ENCODE results near the gene MYO15B.

The MYO15B gene

DNA sequence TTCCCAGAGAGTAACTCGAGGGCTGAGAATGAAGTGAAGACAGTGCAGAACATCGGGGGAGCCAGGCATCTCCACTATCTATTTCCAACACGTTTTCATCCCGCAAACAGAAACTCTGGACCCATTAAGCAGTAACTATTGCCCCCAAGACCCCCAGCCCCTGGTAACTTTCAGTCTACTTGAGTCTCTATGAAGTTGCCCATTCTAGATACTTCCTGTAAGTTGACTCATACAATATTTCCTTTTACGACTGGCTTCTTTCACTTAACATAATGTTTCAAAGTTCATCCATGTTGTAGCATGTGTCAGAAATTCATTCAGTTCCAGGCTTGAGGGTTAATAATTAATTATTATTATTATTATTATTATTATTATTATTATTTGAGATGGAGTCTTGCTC is 19.5 kb downstream of the MYO15B start:
- TF ChIP-seq, protein P1, sequence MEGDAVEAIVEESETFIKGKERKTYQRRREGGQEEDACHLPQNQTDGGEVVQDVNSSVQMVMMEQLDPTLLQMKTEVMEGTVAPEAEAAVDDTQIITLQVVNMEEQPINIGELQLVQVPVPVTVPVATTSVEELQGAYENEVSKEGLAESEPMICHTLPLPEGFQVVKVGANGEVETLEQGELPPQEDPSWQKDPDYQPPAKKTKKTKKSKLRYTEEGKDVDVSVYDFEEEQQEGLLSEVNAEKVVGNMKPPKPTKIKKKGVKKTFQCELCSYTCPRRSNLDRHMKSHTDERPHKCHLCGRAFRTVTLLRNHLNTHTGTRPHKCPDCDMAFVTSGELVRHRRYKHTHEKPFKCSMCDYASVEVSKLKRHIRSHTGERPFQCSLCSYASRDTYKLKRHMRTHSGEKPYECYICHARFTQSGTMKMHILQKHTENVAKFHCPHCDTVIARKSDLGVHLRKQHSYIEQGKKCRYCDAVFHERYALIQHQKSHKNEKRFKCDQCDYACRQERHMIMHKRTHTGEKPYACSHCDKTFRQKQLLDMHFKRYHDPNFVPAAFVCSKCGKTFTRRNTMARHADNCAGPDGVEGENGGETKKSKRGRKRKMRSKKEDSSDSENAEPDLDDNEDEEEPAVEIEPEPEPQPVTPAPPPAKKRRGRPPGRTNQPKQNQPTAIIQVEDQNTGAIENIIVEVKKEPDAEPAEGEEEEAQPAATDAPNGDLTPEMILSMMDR (conservative IDR thresholded peaks at IDR 0.05; ENCODE audit: low read length): no peak
- TF ChIP-seq EZH2phosphoT487 (IDR thresholded peaks at IDR 0.05; ENCODE audit: borderline replicate concordance): no peak
- no peaks in the 10 kb centered on the region for H3K9me2 ChIP-seq (replicated peaks; ENCODE audit: low read depth, low read length)
- no peaks in the 10 kb centered on the region for H3F3A ChIP-seq (ENCODE audit: low read depth)
- H3K79me2 ChIP-seq (ENCODE audit: insufficient read depth, low read length): no peaks in the 10 kb centered on the region
- H3K9ac ChIP-seq (ENCODE audit: low read depth, low read length, poor library complexity, severe bottlenecking): no peak overlapping the region
- no peaks in the 10 kb centered on the region for H3K9me3 ChIP-seq (ENCODE audit: insufficient read depth, low read depth, low read length)
- no peaks in the 10 kb centered on the region for H3K27me3 ChIP-seq (ENCODE audit: insufficient read depth, low read length, poor library complexity, severe bottlenecking)
- no peak overlapping the region for H3K4me3 ChIP-seq (ENCODE audit: low read length, poor library complexity, severe bottlenecking)
- H3K4me2 ChIP-seq (ENCODE audit: low read depth, low read length, poor library complexity, severe bottlenecking): no peak overlapping the region
- H3K36me3 ChIP-seq (ENCODE audit: insufficient read depth, low read length): no peaks in the 10 kb centered on the region
- H2AFZ ChIP-seq (ENCODE audit: low read length): no peak overlapping the region
- H4K20me1 ChIP-seq (ENCODE audit: insufficient read depth, low read length, poor library complexity, severe bottlenecking): no peaks in the 10 kb centered on the region
- H3K4me1 ChIP-seq (ENCODE audit: insufficient read depth, low read length, poor library complexity, severe bottlenecking): no peaks in the 10 kb centered on the region

DNA sequence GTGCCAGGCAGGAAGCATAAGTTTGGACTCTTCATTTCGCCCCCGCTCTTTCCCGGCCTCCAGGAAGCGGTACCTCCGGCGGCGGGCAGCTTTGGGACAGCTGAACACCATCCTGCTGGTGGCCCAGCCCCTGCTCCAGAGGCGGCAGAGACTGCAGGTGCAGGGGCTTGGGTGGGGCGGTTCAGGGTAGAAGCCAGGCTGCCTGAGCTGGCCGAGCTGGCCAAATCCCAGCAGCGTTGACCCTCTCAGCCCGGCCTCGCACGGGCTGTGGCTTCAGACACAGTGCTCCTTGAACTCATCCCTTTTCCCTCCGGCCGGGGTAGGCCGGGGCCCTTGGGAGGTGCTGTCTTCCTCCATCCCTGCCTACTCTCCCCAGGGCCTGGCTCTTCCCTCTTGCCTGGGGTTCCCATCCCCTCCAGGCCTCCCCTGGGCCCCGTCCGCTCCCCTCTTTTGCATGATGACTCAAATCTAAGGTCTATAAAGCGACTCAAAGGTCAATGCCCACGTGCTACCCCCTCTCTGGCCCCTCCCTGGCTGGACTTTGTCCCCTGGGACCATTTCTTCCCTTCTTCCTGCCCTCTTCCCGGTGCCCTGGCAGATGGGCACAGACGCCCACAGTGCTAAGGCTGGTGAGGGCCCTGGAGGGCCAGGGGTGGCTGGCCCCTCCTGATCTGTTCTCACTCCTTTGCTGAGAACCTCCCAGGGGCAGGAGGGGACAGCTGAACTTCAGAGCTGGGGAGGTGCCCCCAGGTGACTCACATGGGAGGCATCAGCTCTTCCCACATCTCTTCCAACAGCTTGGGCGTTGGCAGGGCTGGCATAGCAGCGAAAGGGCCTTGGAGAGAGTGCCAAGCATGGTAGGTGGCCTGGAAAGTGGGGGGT is 22.7 kb downstream of the MYO15B start:
- no peak overlapping the region for H3K9ac ChIP-seq (ENCODE audit: low read depth, low read length, poor library complexity, severe bottlenecking)
- no peak overlapping the region for H3K4me2 ChIP-seq (ENCODE audit: low read depth, low read length, poor library complexity, severe bottlenecking)
- no peaks in the 10 kb centered on the region for H3K4me1 ChIP-seq (ENCODE audit: insufficient read depth, low read length, poor library complexity, severe bottlenecking)

DNA sequence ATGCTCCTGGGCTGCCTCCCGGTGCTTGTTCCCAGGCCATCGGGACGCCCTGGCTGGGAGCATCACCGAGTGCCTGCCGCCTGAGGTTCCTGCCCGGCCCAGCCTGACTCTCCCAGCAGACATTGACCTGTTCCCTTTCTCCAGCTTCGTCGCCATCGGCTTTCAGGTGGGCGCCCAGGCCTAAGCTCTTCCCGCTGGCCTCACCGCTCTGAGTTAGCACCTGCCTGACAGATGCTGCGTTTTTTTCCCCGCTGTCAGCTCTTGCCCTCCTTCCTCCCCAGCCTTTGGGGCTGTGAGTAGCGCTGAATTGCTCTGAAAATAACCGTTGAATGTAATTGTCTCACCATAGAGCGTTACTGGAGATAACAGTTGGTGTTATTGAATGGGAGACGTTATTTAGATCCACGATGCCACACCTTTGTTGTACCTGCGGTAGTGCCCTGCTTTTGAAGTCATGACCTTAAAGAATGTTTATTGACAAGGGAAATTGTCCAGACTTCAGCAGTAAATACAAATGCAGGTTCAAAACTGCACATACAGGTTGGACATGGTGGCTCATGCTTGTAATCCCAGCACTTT is 24.3 kb downstream of the MYO15B start:
- TF ChIP-seq EZH2phosphoT487 (IDR thresholded peaks at IDR 0.05; ENCODE audit: borderline replicate concordance): no peak
- TF ChIP-seq, protein P1 (conservative IDR thresholded peaks at IDR 0.05; ENCODE audit: low read length): no peak
- H3F3A ChIP-seq (ENCODE audit: low read depth): no peaks in the 10 kb centered on the region
- H3K79me2 ChIP-seq (ENCODE audit: insufficient read depth, low read length): no peaks in the 10 kb centered on the region
- H3K36me3 ChIP-seq (ENCODE audit: insufficient read depth, low read length): no peaks in the 10 kb centered on the region
- H3K9me2 ChIP-seq (replicated peaks; ENCODE audit: low read depth, low read length): no peaks in the 10 kb centered on the region
- H4K20me1 ChIP-seq (ENCODE audit: insufficient read depth, low read length, poor library complexity, severe bottlenecking): no peaks in the 10 kb centered on the region
- no peak overlapping the region for H3K4me3 ChIP-seq (ENCODE audit: low read length, poor library complexity, severe bottlenecking)
- no peak overlapping the region for H2AFZ ChIP-seq (ENCODE audit: low read length)
- no peaks in the 10 kb centered on the region for H3K9me3 ChIP-seq (ENCODE audit: insufficient read depth, low read depth, low read length)
- no peak overlapping the region for H3K4me2 ChIP-seq (ENCODE audit: low read depth, low read length, poor library complexity, severe bottlenecking)
- H3K27me3 ChIP-seq (ENCODE audit: insufficient read depth, low read length, poor library complexity, severe bottlenecking): no peaks in the 10 kb centered on the region
- peaks cover 7% of the 10 kb centered on the region for H3K4me1 ChIP-seq (ENCODE audit: insufficient read depth, low read length, poor library complexity, severe bottlenecking)
- no peak overlapping the region for H3K9ac ChIP-seq (ENCODE audit: low read depth, low read length, poor library complexity, severe bottlenecking)

More for the DNA sequence above, 22.7 kb downstream of the MYO15B start:
- H3K79me2 ChIP-seq (ENCODE audit: insufficient read depth, low read length): no peaks in the 10 kb centered on the region
- no peak overlapping the region for H3K4me3 ChIP-seq (ENCODE audit: low read length, poor library complexity, severe bottlenecking)
- no peaks in the 10 kb centered on the region for H3K9me2 ChIP-seq (replicated peaks; ENCODE audit: low read depth, low read length)
- no peak for TF ChIP-seq EZH2phosphoT487 (IDR thresholded peaks at IDR 0.05; ENCODE audit: borderline replicate concordance)
- TF ChIP-seq, protein P1 (conservative IDR thresholded peaks at IDR 0.05; ENCODE audit: low read length): no peak
- no peaks in the 10 kb centered on the region for H4K20me1 ChIP-seq (ENCODE audit: insufficient read depth, low read length, poor library complexity, severe bottlenecking)
- no peaks in the 10 kb centered on the region for H3K27me3 ChIP-seq (ENCODE audit: insufficient read depth, low read length, poor library complexity, severe bottlenecking)
- no peaks in the 10 kb centered on the region for H3K36me3 ChIP-seq (ENCODE audit: insufficient read depth, low read length)
- no peaks in the 10 kb centered on the region for H3K9me3 ChIP-seq (ENCODE audit: insufficient read depth, low read depth, low read length)
- H2AFZ ChIP-seq (ENCODE audit: low read length): no peak overlapping the region
- H3F3A ChIP-seq (ENCODE audit: low read depth): no peaks in the 10 kb centered on the region
